ENCODE results near the gene TEAD3.

TEAD3 gene

GRCh38 chr6:35474942-35475570 lies 21.8 kb downstream of the TEAD3 start:
- H3K27me3 ChIP-seq (ENCODE audit: insufficient read depth, poor library complexity, severe bottlenecking), result no peaks in the 10 kb centered on the region
- peak; percentile 51 for DNase-seq (ENCODE audit: low spot score)
- no peak overlapping the region for H3K27ac ChIP-seq (ENCODE audit: poor library complexity, severe bottlenecking)
- H3K4me1 ChIP-seq (ENCODE audit: insufficient read depth, poor library complexity, severe bottlenecking), result peaks cover 9% of the 10 kb centered on the region
- TF ChIP-seq CTCF (IDR thresholded peaks at IDR 0.05; ENCODE audit: poor library complexity, severe bottlenecking), result no peak
- ATAC-seq (ENCODE audit: low read depth), result no peak
- H3K9me3 ChIP-seq (ENCODE audit: severe bottlenecking), result no peaks in the 10 kb centered on the region
- H3K4me3 ChIP-seq (ENCODE audit: severe bottlenecking), result no peak overlapping the region
- H3K36me3 ChIP-seq (ENCODE audit: low read depth), result peaks cover 64% of the 10 kb centered on the region

- Histone ChIP-seq H3K9me3 (ENCODE audit: severe bottlenecking) (no peaks in the 10 kb centered on the region), H3K4me3 (ENCODE audit: severe bottlenecking) (no peak overlapping the region), H3K36me3 (ENCODE audit: low read depth) (peaks cover 71% of the 10 kb centered on the region), H3K4me1 (ENCODE audit: insufficient read depth, poor library complexity, severe bottlenecking) (peaks cover 10% of the 10 kb centered on the region), H3K27ac (ENCODE audit: poor library complexity, severe bottlenecking) (peak overlapping the region; percentile 91), H3K27me3 (ENCODE audit: insufficient read depth, poor library complexity, severe bottlenecking) (no peaks in the 10 kb centered on the region)
- TF ChIP-seq CTCF (IDR thresholded peaks at IDR 0.05; ENCODE audit: poor library complexity, severe bottlenecking), result no peak
- peak; percentile 7 for ATAC-seq (ENCODE audit: low read depth)
- DNase-seq (ENCODE audit: low spot score), result no peak
These were observed 22.5 kb downstream of the TEAD3 start for GRCh38 chr6:35474131-35474941.

GRCh38 chr6:35473850-35474130 lies 23.1 kb downstream of the TEAD3 start:
- TF ChIP-seq CTCF (IDR thresholded peaks at IDR 0.05; ENCODE audit: poor library complexity, severe bottlenecking), result no peak
- DNase-seq (ENCODE audit: low spot score) (no peak), ATAC-seq (ENCODE audit: low read depth) (peak; percentile 7; the same call in 1 of the 3 replicates)
- H3K4me3 ChIP-seq (ENCODE audit: severe bottlenecking), result no peak overlapping the region
- H3K27ac ChIP-seq (ENCODE audit: poor library complexity, severe bottlenecking), result peak overlapping the region; percentile 91
- H3K4me1 ChIP-seq (ENCODE audit: insufficient read depth, poor library complexity, severe bottlenecking), result peaks cover 10% of the 10 kb centered on the region
- no peaks in the 10 kb centered on the region for H3K9me3 ChIP-seq (ENCODE audit: severe bottlenecking)
- no peaks in the 10 kb centered on the region for H3K27me3 ChIP-seq (ENCODE audit: insufficient read depth, poor library complexity, severe bottlenecking)
- H3K36me3 ChIP-seq (ENCODE audit: low read depth), result peaks cover 77% of the 10 kb centered on the region

GRCh38 chr6:35473075-35473849 lies 23.6 kb downstream of the TEAD3 start:
- Histone ChIP-seq H3K27ac (ENCODE audit: poor library complexity, severe bottlenecking) (peak overlapping the region; percentile 91), H3K27me3 (ENCODE audit: insufficient read depth, poor library complexity, severe bottlenecking) (no peaks in the 10 kb centered on the region), H3K4me1 (ENCODE audit: insufficient read depth, poor library complexity, severe bottlenecking) (peaks cover 10% of the 10 kb centered on the region), H3K36me3 (ENCODE audit: low read depth) (peaks cover 80% of the 10 kb centered on the region), H3K9me3 (ENCODE audit: severe bottlenecking) (no peaks in the 10 kb centered on the region), H3K4me3 (ENCODE audit: severe bottlenecking) (no peak overlapping the region)
- DNase-seq (ENCODE audit: low spot score), result no peak
- ATAC-seq (ENCODE audit: low read depth), result no peak
- TF ChIP-seq CTCF (IDR thresholded peaks at IDR 0.05; ENCODE audit: poor library complexity, severe bottlenecking), result no peak
